ENCODE results near the gene MCFD2.
"Not testable (repeated sequence)": the region's sequence is repeated elsewhere in the genome, so short reads cannot be mapped to it uniquely, and the experiment has no call there.

The MCFD2 gene

DNA sequence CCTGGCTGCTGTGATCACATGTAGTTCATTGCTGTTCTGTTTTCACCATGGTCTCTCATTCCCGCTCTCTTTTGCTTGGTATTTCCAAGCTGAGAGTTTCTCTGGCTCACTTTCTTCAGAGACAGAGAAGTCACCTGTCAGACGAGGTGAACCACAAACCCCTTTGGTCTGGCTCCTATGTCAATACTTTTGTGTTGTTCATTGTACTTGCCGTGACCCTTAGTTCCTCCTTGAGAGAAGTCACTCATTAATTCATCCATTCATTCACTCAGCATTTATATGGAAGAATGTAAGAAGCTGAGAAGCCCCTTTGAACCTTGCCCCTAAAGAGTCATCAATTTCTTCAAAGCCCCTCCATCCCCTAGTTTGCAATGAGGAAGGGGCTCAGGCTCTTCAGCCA lies 15.2 kb downstream of the MCFD2 start:
- no peak for DNase-seq

DNA sequence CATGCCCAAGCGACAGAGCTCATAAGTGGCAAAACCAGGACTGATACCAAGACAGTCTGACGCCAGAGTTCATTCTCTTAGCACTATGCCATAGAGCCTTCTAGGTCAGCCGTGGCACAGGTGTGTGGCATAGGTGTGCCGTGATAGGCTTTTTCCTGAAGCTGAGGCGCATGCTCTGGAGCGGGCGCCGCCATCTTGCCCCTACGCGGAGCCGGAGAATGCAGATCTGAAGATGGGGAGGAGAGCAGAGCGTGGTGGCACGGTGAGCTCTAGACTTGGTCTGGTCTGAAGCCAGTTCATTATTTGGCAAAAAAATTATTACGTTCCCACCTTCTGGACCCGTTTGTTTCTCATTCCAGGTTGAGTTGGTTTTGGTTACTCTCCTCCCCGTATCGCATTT lies 16.6 kb downstream of the MCFD2 start:
- DNase-seq = no peak

GRCh38 chr2:46898024-46898423 lies 17.6 kb downstream of the MCFD2 start:
- DNase-seq = no peak

DNA sequence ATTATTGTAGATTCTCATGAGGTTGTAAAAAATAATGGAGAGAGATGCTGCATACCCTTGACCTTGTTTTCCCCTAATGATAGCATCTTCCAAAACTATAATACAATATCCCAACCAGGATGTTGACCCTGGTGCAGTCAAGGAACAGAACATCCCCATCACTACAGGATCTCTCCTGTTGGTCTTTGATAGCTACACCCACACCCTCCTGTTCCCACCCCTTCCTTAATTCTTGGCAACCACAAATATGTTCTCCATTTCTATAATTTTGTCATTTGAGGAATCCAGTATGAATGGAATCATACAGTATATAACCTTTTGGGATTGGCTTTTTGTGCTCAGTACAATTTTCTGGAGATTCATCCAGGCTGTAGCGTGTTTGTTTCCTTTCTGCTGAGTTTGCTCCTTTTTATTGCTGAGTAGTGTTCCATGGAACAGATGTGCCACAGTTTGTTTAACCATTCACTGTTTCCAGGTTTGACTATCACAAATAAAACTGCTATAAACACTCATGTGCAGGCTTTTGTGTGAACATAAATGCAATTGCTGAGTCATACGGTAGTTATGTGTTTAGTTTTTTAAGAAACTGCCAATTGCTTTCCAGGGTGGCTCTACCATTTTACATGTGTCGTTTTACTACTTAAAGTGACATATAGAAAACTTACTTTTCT lies 22.2 kb downstream of the MCFD2 start:
- DNase-seq = no peak

DNA sequence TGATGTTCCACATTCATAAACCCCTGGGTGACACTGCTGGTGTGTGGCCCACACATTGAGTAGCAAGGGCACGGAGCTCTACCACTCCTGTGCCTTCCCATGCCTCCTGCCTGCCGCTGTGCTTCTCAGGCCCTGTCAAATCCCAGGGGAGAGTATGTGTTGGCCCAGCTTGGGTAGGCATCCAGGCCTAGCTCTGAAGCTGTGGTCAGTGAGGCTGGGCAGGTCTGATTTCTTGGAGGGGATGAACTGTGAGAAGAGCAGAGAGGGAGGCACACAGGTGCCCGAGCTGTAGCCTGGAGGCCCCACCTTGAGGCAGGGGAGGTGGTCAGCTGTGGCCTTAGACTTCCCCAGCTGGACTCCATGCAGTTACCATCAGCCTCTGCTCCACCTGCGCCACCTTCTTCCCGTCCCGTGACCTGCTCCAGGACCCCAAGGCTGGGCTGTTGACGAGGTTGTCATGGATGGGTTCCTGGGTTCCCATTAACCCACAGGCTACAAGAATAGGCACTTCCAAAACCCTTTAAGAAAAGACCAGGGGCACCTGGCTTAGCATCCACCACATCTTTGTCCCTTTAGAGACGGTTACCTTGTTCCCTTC lies 23.6 kb downstream of the MCFD2 start:
- no peak for DNase-seq

GRCh38 chr2:46888421-46888952 lies 27.1 kb downstream of the MCFD2 start:
- DNase-seq = no peak

GRCh38 chr2:46887028-46887885 lies 28.3 kb downstream of the MCFD2 start:
- no peak for DNase-seq

DNA sequence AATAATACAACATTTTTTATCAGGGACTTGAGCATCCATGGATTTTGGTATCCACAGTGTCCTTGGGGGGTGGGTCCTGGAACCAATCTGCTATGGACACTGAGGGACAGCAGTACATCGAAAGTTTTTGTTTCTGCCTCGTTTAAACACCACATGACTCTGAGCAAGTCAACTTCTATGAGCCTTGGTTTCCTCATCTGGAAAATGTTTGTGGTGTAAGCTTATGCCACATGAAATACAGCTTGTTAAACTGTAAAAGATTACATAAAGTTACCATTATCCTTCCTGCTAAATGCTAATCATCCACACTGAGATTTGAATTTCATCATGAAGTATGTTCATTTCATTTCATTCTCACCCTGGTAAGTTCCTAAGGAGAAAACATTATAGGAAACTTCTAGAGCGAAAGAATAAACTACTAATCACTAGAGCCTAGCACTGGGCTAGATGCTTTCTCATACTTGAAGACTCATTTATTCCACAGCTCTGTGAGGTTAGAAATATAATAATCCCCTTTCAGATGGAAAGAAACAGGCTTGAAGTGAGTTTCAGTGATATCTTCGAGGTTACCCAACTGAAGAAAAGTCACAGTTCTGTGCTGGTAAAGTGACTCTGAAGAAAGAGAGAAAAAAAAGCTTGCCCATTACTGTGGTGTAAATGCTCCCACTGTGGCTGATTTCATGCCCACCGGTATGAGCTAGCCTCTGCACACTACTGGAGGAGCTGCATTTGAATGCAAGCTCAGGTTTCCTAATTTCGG lies 29.2 kb downstream of the MCFD2 start:
- no peak for DNase-seq

- DNase-seq = no peak
Measured at GRCh38 chr2:46885376-46885775, 30.2 kb downstream of the MCFD2 start.

DNA sequence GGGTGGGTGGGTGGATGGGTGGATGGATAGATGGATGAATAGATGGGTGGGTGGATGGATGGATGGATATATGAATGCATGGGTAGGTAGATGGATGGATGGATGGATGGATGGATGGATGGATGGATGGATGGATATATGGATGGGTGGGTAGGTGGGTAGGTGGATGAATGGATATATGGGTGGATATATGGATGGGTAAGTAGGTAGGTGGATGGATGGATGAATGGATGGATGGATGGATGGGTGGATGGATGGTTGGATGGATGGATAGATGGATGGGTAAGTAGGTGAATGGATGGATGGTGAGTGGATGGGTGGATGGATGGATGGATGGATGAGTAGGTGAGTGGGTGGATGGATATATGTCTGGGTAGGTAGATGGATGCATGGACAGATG lies 36.1 kb downstream of the MCFD2 start:
- no peak for DNase-seq

DNA sequence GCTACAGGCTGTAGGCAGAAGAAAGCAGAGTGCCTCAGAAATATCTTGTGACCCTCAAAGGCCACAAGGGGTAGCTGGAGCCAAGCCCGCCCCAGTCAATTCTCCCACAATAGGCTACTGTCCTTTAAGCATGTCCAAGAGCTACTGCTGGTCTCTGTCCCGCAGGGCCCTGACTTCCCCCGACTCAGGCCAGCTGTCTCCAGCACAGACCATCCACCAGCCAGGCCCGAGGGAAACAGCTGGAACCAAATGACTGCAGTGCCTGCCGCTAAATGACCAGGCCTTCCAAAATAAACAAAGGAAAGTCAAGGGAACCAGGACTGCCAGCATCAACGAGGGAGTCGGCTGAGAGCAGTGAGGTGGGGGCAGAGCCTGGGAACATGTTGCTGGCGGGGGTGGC lies 36.7 kb downstream of the MCFD2 start:
- DNase-seq = no peak

- no peak for DNase-seq
Measured at GRCh38 chr2:46878240-46878877, 37.2 kb downstream of the MCFD2 start.

DNA sequence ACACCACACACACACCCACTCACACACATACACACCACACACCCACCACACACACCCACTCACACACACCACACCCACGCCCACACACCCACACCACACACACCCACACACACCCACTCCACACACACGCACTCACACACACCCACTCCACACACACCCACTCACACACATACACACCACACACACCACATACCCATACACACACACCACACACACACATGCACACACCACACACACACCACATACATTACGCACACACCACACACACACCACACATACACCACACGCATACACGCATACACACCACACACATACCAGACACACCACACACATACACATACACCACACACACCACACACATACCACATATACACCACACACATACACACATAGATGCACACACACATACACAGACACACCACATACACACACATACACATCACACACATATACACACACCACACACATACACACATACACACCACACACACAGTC lies 37.9 kb downstream of the MCFD2 start:
- DNase-seq = no peak

DNA sequence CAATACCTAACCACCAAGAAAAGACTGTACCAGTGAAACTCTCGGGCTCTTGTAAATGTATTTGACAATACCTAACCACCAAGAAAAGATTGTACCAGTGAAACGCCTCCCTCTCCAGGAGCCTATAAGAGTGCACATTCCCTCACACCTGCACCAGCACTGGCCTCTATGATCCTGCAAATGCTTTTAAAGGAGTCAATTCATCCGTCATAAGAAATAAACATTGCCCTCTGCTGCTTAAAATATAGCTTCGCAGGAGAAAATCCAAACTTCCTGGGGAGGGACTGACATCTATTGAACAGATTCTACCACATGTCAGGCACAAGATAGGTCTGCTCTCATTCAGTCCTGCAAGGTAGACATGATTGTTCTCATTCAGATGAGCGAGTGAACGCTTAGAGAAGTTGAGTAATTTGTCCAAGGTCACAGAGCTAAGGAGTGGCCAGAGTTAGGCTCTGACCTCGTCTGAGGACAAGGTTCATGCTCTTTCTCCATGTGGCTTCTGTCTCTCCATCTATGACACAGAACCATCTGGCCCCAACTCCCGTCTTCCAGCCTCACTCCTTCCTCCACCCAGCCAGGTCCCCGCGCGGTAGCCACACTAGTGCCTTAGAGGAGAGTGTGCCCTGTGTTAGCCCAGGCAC lies 38.7 kb downstream of the MCFD2 start:
- DNase-seq = no peak

DNA sequence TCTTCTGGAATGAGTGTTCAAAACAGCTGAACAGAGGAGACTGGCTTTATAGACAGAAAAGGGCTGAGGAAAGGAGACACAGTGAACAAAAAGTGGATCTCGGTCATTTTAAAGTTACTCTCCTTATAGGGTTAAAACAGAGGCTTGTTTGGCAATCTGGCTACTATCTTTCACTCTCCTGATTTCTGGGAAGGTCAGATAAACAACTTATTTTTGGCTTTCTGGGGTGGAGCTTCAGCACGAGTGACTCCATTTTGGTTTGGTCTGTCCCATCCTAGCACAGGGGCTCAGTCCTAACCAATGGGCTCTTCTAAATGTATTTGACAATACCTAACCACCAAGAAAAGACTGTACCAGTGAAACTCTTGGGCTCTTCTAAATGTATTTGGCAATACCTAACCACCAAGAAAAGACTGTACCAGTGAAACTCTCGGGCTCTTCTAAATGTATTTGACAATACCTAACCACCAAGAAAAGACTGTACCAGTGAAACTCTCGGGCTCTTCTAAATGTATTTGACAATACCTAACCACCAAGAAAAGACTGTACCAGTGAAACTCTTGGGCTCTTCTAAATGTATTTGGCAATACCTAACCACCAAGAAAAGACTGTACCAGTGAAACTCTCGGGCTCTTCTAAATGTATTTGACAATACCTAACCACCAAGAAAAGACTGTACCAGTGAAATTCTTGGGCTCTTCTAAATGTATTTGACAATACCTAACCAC lies 39.5 kb downstream of the MCFD2 start:
- not testable (repeated sequence) for DNase-seq

DNA sequence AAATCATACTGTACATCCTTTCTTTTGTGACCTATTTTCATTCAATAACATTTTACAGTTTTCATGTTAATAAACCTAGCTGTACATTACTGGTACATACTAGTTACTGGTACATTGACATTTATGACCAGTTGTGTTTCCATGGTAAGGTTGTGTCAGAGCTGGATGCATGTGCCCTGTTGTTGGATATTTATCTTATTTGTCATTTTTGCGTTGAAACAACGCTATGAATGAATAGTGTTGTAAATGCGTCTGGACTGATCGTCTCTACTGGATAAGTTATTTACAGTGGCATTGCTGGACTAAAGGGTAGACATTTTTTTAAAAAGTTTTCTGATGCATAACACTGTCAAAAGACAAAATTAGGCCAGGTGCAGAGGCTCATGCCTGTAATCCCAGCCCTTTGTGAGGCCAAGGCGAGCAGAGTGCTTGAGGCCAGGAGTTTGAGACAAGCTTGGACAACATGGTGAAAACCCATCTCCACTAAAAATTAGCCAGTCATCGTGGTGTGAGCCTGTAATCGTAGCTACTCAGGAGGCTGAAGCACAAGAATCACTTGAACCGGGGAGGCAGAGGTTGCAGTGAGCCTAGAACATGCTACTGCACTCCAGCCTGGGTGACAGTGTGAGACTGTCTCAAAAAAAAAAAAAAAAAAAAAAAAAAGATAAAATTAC lies 40.2 kb downstream of the MCFD2 start:
- DNase-seq = no peak

GRCh38 chr2:46874236-46874929 lies 41.2 kb downstream of the MCFD2 start:
- no peak for DNase-seq

GRCh38 chr2:46873604-46874068 lies 42.0 kb downstream of the MCFD2 start:
- peak; percentile 25 to 32 for DNase-seq

GRCh38 chr2:46872902-46873603 lies 42.6 kb downstream of the MCFD2 start:
- no peak for DNase-seq

All from stimulated activated CD4-positive, alpha-beta T cell treated with anti-CD3 and anti-CD28 coated beads, Interleukin-2, amount 100 ng/mL, for 24 hours (primary cell).